Nephron (organoid): ENCODE results near the gene TXNDC8.
A peak's percentile ranks its signal among the peaks of the same experiment; 100 is the strongest.

Experiments used
- H3K27ac Mint-ChIP-seq, 3 experiments: 2 replicates each; pipeline ENCODE4 v1.8.0; 2020; ENCODE audit warnings: mixed read lengths in 3 of 3, mild to moderate bottlenecking in 2 of 3, moderate library complexity in 1 of 3
- H3K27me3 Mint-ChIP-seq: 2 replicates; pipeline ENCODE4 v1.8.0; 2021; ENCODE audit warnings: low read depth, mild to moderate bottlenecking, moderate library complexity, mixed read lengths
- H3K36me3 Mint-ChIP-seq: 2 replicates; pipeline ENCODE4 v1.8.0; 2020; ENCODE audit warnings: low read depth, mixed read lengths
- H3K4me1 Mint-ChIP-seq: 2 replicates; pipeline ENCODE4 v1.8.0; 2020; ENCODE audit warnings: mixed read lengths
- H3K4me3 Mint-ChIP-seq, 3 experiments: 2 replicates each; pipeline ENCODE4 v1.8.0; 2020; ENCODE audit warnings: mild to moderate bottlenecking in 3 of 3, mixed read lengths in 3 of 3, moderate library complexity in 2 of 3
- H3K9me3 Mint-ChIP-seq: 2 replicates; pipeline ENCODE4 v1.8.0; 2020; ENCODE audit warnings: mixed read lengths
- TF ChIP-seq, protein P1 (sequence below), 3 experiments: fragments of 200-600 bp; sonication (generic); IDR thresholded peaks; one replicate each; pipeline ENCODE4 v1.5.0; 2021; ENCODE audit warnings: antibody characterized with exemption in 3 of 3; ENCODE audit not compliant: unreplicated experiment in 3 of 3

TXNDC8 gene

DNA sequence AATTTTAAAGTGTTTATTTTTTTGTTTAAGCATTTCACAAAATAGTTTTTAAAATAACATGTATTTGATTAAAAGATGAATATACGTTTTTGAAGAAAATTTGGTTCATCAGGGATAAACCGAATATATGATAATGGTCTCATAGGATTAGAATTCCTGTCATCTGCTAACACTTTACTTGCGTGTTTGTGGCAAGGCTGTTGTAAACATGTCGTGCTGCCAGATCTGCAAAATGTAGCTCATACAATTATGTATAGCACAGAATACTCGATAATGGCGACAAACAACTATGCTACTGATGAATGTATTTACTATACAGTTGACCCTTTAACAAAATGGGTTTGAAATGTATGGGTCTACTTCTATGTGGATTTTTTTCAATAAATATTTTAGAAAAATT, 7.2 kb upstream of the TXNDC8 start:
- H3K9me3 Mint-ChIP-seq = no peaks in the 10 kb centered on the region
- H3K27me3 Mint-ChIP-seq = no peaks in the 10 kb centered on the region
- no peak overlapping the region for H3K4me3 Mint-ChIP-seq

DNA sequence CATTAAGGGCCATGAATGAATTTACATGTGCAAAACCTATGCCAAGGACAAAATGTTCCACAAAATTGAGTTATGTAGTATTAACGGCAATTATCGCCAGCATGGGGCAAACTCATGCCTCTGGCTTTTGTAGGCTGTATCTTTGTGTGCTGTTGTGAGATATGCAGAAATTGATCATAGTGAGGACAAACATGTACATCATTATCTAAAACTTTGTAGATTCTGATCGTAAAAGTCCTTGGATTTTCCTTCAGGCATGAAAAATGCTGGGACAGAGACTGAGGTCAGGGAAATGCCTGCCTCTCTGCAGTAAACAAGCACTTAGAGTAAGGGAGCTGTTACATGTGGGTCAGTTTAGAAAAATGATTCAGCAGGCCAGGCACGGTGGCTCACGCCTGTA, 5.9 kb upstream of the TXNDC8 start:
- H3K27me3 Mint-ChIP-seq = no peaks in the 10 kb centered on the region
- TF ChIP-seq, protein P1, sequence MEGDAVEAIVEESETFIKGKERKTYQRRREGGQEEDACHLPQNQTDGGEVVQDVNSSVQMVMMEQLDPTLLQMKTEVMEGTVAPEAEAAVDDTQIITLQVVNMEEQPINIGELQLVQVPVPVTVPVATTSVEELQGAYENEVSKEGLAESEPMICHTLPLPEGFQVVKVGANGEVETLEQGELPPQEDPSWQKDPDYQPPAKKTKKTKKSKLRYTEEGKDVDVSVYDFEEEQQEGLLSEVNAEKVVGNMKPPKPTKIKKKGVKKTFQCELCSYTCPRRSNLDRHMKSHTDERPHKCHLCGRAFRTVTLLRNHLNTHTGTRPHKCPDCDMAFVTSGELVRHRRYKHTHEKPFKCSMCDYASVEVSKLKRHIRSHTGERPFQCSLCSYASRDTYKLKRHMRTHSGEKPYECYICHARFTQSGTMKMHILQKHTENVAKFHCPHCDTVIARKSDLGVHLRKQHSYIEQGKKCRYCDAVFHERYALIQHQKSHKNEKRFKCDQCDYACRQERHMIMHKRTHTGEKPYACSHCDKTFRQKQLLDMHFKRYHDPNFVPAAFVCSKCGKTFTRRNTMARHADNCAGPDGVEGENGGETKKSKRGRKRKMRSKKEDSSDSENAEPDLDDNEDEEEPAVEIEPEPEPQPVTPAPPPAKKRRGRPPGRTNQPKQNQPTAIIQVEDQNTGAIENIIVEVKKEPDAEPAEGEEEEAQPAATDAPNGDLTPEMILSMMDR (IDR thresholded peaks at IDR 0.05; ENCODE audit: unreplicated experiment in 3 of 3) = no peak
- no peaks in the 10 kb centered on the region for H3K4me1 Mint-ChIP-seq
- H3K27ac Mint-ChIP-seq = no peak overlapping the region
- no peaks in the 10 kb centered on the region for H3K9me3 Mint-ChIP-seq
- H3K36me3 Mint-ChIP-seq = no peaks in the 10 kb centered on the region
- H3K4me3 Mint-ChIP-seq = no peak overlapping the region

More for the DNA sequence above, 7.2 kb upstream of the TXNDC8 start:
- H3K4me1 Mint-ChIP-seq = peaks cover 4% of the 10 kb centered on the region
- H3K27ac Mint-ChIP-seq = no peak overlapping the region
- TF ChIP-seq, protein P1 (IDR thresholded peaks at IDR 0.05; ENCODE audit: unreplicated experiment in 3 of 3) = no peak
- no peaks in the 10 kb centered on the region for H3K36me3 Mint-ChIP-seq

DNA sequence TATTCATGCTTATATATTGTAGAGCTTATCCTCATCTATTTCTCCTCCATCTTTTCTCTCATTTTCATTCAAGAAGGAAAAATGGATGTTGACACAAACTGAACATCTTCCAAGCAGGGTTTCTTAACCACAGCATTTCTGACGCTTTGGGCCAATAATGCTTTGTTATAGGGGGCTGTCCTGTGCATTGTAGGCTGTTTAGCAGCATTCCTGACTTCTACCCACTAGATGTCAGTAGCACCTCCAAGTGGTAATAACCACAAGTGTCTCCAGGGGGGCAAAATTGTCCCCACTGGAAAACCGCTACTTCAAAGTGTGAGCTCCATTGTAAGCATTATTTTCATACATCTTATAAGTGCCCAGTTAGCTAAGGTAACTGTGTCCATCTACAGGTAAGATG, 2.6 kb upstream of the TXNDC8 start:
- H3K4me3 Mint-ChIP-seq = no peak overlapping the region
- peaks cover 9% of the 10 kb centered on the region for H3K4me1 Mint-ChIP-seq
- H3K27ac Mint-ChIP-seq = peak overlapping the region in 1 of 3 experiments; percentile 29
- no peaks in the 10 kb centered on the region for H3K27me3 Mint-ChIP-seq
- no peaks in the 10 kb centered on the region for H3K36me3 Mint-ChIP-seq
- TF ChIP-seq, protein P1 (IDR thresholded peaks at IDR 0.05; ENCODE audit: unreplicated experiment in 3 of 3) = no peak
- no peaks in the 10 kb centered on the region for H3K9me3 Mint-ChIP-seq

DNA sequence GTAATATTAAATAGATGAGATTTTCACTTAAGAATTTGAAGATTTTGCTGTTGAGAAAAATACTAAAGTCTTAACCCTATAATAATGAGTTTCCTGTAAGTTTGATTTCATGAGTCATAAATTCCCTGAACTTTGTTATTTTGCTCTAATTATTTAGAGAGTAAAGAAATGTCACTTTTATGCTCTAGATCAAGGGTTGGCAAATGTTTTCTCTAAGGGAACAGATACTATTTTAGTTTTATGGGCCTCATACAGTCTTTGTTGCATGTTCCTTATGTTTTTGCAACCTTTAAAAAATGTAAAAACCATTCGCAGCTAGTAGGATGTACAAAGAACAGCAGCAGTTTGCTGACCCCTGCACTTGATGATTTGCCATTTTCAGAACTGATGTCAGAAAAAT, 480 bp upstream of the TXNDC8 start:
- peak overlapping the region; percentile 62 to 81 (median 62) for H3K27ac Mint-ChIP-seq
- H3K4me3 Mint-ChIP-seq = no peak overlapping the region
- no peaks in the 10 kb centered on the region for H3K36me3 Mint-ChIP-seq
- TF ChIP-seq, protein P1 (IDR thresholded peaks at IDR 0.05; ENCODE audit: unreplicated experiment in 3 of 3) = no peak
- H3K9me3 Mint-ChIP-seq = no peaks in the 10 kb centered on the region
- peaks cover 9% of the 10 kb centered on the region for H3K4me1 Mint-ChIP-seq
- no peaks in the 10 kb centered on the region for H3K27me3 Mint-ChIP-seq

DNA sequence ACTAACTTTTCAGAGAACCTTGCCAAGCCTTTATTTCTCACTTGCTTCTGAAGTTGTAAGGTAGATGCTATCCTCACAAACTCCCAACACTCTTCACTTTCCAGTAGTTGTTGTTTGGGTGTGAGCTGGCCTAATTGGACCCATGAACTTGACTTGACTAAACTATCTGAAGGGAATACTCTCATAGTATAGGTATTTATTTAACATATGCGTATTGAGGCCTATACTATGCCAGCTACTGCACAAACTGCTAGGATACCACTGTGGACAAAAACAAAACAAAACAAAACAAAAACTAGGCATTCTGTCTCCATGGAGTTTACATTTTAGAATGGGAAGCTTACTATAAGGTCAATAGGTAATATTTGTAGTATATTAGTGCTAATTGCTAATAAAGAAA, 1.3 kb downstream of the TXNDC8 start:
- Mint-ChIP-seq H3K27ac (peak overlapping the region in 1 of 3 experiments; percentile 43), H3K27me3 (no peaks in the 10 kb centered on the region), H3K4me3 (no peak overlapping the region), H3K9me3 (no peaks in the 10 kb centered on the region), H3K36me3 (no peaks in the 10 kb centered on the region), H3K4me1 (peaks cover 9% of the 10 kb centered on the region)
- TF ChIP-seq, protein P1 (IDR thresholded peaks at IDR 0.05; ENCODE audit: unreplicated experiment in 3 of 3) = no peak

DNA sequence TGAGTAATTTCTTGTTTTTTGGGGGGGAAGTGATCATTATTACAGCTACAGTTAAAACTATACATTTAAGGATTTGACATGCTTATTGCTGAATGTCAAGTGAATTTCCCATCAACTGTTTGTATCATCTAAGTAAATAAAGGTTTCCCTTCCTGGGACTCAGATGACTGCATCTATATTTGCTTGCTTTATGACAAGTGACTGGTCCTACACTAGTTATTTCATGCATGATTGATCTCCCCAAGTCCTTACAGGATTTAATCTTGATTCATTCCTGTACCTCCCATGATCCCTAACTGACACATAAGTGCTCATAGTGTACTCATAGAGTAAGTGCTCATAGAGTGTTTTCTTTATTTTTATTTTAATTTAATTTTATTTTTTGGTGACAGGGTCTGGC, 2.8 kb downstream of the TXNDC8 start:
- H3K27me3 Mint-ChIP-seq = no peaks in the 10 kb centered on the region
- no peak overlapping the region for H3K4me3 Mint-ChIP-seq
- no peaks in the 10 kb centered on the region for H3K36me3 Mint-ChIP-seq
- TF ChIP-seq, protein P1 (IDR thresholded peaks at IDR 0.05; ENCODE audit: unreplicated experiment in 3 of 3) = no peak
- H3K4me1 Mint-ChIP-seq = peaks cover 9% of the 10 kb centered on the region
- peaks cover 3% of the 10 kb centered on the region for H3K9me3 Mint-ChIP-seq
- H3K27ac Mint-ChIP-seq = no peak overlapping the region
